Neural progenitor cell (in vitro differentiated cells): ENCODE data around the gene NFE2. TPM values are rescaled to one million over a fixed set of nuclear protein-coding genes. Genes with fewer than 3 reads are reported as not detected.

Experiments
- DNase-seq: peaks from one replicate; pipeline ENCODE4 v3.0.0-alpha.2; 2016; ENCODE audit warnings: low spot score
- H2AFZ ChIP-seq: fragments of 200-600 bp; sonication (generic); replicated peaks from 2 replicates; pipeline ENCODE4 v1.6.1; 2016; ENCODE audit warnings: antibody characterized with exemption
- H3F3A ChIP-seq: fragments of 200-600 bp; sonication (generic); 2 replicates; pipeline ENCODE4 v1.6.1; 2016; ENCODE audit warnings: antibody characterized with exemption, low read depth
- H3K27ac ChIP-seq: fragments of 200-600 bp; sonication (generic); 2 replicates; pipeline ENCODE4 v1.5.1; 2016; ENCODE audit warnings: mild to moderate bottlenecking
- H3K27me3 ChIP-seq: fragments of 200-600 bp; sonication (generic); 2 replicates; pipeline ENCODE4 v1.6.1; 2016; ENCODE audit warnings: mild to moderate bottlenecking, moderate library complexity
- H3K36me3 ChIP-seq: fragments of 200-600 bp; sonication (generic); 2 replicates; pipeline ENCODE4 v1.5.1; 2016
- H3K4me1 ChIP-seq: fragments of 200-600 bp; sonication (generic); 2 replicates; pipeline ENCODE4 v1.6.1; 2016; ENCODE audit warnings: mixed run types
- H3K4me2 ChIP-seq: fragments of 200-600 bp; sonication (generic); 2 replicates; pipeline ENCODE4 v1.6.1; 2016
- H3K4me3 ChIP-seq: fragments of 200-600 bp; sonication (generic); 2 replicates; pipeline ENCODE4 v1.5.1; 2016
- H3K79me2 ChIP-seq: fragments of 200-600 bp; sonication (generic); 2 replicates; pipeline ENCODE4 v1.6.1; 2016; ENCODE audit warnings: low read depth
- H3K9ac ChIP-seq: fragments of 200-600 bp; sonication (generic); 2 replicates; pipeline ENCODE4 v1.6.1; 2016
- H3K9me3 ChIP-seq: fragments of 200-600 bp; sonication (generic); 2 replicates; pipeline ENCODE4 v1.5.1; 2016; ENCODE audit warnings: low read depth
- H4K20me1 ChIP-seq: fragments of 200-600 bp; sonication (generic); 2 replicates; pipeline ENCODE4 v1.6.1; 2016; ENCODE audit warnings: low read depth
- H3K27ac Mint-ChIP-seq: 3 replicates; pipeline ENCODE4 v1.8.0; 2021; ENCODE audit warnings: mixed read lengths
- H3K27me3 Mint-ChIP-seq: 2 replicates; pipeline ENCODE4 v1.8.0; 2022; ENCODE audit warnings: low read depth, mild to moderate bottlenecking, inconsistent platforms, moderate library complexity, mixed read lengths; ENCODE audit not compliant: insufficient read depth
- H3K36me3 Mint-ChIP-seq: 3 replicates; pipeline ENCODE4 v1.8.0; 2021; ENCODE audit warnings: mixed read lengths
- H3K4me1 Mint-ChIP-seq: 3 replicates; pipeline ENCODE4 v1.8.0; 2021; ENCODE audit warnings: mixed read lengths
- H3K4me3 Mint-ChIP-seq: 3 replicates; pipeline ENCODE4 v1.8.0; 2021; ENCODE audit warnings: mild to moderate bottlenecking, moderate library complexity, mixed read lengths
- H3K9me3 Mint-ChIP-seq: 3 replicates; pipeline ENCODE4 v1.8.0; 2020; ENCODE audit warnings: mixed read lengths
- EZH2 ChIP-seq: fragments of 200-600 bp; sonication (generic); IDR thresholded peaks from 2 replicates; pipeline ENCODE4 v1.6.1; 2017; ENCODE audit warnings: antibody characterized with exemption, mild to moderate bottlenecking, moderate library complexity
- EZH2phosphoT487 ChIP-seq: fragments of 200-600 bp; sonication (generic); IDR thresholded peaks from 2 replicates; pipeline ENCODE4 v1.6.1; 2017; ENCODE audit warnings: antibody characterized with exemption
- total RNA-seq: library from RNA; depleted of rRNA; stranded (reverse); fragments of >200 nt; gene quantifications from 2 replicates; pipeline ENCODE4 v1.2.3, GENCODE V29; 2015; ENCODE audit warnings: low replicate concordance
- TF ChIP-seq, protein P1 (sequence below): fragments of 200-600 bp; sonication (generic); IDR thresholded peaks from 2 replicates; pipeline ENCODE4 v1.5.1; 2017; ENCODE audit warnings: antibody characterized with exemption, mild to moderate bottlenecking

Gene NFE2
- total RNA-seq, 1 donor from 2014 or later: 2.8 TPM

DNA sequence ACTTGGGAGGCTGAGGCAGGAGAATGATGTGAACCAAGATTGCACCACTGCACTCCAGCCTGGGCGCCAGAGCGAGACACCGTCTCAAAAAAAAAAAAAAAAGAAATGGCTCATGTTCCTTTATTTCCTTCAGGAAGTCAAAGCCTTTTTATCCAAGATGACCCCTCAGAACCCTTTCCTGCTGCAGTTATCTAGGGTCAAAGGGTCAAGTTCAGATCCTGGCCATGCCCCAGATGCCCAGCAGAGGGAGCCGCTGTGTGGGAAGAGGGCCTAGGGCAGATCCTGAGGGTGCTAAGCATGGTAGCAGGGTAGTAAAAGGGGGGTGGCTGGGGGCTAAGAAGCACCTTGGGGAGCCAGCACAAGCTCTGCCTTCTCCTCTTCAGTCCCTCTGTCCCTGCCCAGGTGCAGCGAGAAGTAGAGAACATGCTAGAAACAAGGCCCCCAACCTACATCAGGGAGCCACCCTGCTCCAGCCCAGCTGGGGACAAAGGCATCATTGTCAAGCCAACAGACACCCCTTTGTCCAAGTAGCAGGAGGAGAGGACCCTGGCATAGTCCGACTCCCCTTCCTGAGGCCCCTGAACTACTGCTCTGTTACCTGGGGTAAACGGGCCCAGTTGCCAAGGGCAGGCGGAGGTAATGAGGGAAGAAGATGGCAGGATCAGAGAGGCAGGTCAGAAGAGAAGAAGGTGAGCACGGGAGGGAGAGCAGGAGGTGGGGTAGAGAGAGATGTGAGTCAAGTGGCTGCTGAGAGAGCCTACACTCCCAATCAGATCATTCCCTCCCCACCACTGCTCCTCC is 6.5 kb downstream of the NFE2 start:
- peaks cover 17% of the 10 kb centered on the region for H3F3A ChIP-seq
- H3K4me3 Mint-ChIP-seq: peak overlapping the region; percentile 33
- peaks cover 5% of the 10 kb centered on the region for H4K20me1 ChIP-seq
- no peaks in the 10 kb centered on the region for H3K36me3 ChIP-seq
- TF ChIP-seq, protein P1, sequence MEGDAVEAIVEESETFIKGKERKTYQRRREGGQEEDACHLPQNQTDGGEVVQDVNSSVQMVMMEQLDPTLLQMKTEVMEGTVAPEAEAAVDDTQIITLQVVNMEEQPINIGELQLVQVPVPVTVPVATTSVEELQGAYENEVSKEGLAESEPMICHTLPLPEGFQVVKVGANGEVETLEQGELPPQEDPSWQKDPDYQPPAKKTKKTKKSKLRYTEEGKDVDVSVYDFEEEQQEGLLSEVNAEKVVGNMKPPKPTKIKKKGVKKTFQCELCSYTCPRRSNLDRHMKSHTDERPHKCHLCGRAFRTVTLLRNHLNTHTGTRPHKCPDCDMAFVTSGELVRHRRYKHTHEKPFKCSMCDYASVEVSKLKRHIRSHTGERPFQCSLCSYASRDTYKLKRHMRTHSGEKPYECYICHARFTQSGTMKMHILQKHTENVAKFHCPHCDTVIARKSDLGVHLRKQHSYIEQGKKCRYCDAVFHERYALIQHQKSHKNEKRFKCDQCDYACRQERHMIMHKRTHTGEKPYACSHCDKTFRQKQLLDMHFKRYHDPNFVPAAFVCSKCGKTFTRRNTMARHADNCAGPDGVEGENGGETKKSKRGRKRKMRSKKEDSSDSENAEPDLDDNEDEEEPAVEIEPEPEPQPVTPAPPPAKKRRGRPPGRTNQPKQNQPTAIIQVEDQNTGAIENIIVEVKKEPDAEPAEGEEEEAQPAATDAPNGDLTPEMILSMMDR: peak; percentile 77
- no peak for TF ChIP-seq EZH2phosphoT487
- no peak for TF ChIP-seq EZH2
- DNase-seq: peak; percentile 63
- H3K27ac Mint-ChIP-seq: no peak overlapping the region
- H3K27ac ChIP-seq: no peak overlapping the region
- H3K4me2 ChIP-seq: no peak overlapping the region
- no peaks in the 10 kb centered on the region for H3K79me2 ChIP-seq
- H3K4me1 ChIP-seq: peaks cover 2% of the 10 kb centered on the region
- no peaks in the 10 kb centered on the region for H3K27me3 ChIP-seq
- H2AFZ ChIP-seq: no peak overlapping the region
- no peak overlapping the region for H3K4me3 ChIP-seq
- H3K9me3 Mint-ChIP-seq: no peaks in the 10 kb centered on the region
- H3K36me3 Mint-ChIP-seq: no peaks in the 10 kb centered on the region
- H3K4me1 Mint-ChIP-seq: peaks cover 9% of the 10 kb centered on the region
- peaks cover 11% of the 10 kb centered on the region for H3K27me3 Mint-ChIP-seq
- no peak overlapping the region for H3K9ac ChIP-seq
- no peaks in the 10 kb centered on the region for H3K9me3 ChIP-seq

DNA sequence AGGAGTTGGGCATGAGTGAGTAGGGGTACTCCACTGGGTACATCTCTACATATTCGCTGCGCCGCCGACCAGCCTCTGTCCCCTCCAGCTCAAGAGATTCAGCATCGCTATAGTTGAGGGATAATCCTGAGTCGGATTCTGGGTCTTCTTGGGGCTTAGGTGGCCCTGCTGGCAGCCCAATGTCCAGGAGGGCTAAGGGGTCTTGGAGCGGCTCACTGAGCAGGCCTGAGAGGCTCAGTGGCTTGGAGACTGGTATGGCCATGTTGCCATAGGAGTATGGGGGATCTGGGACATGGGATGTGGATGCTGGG is 7.9 kb downstream of the NFE2 start:
- H4K20me1 ChIP-seq: peaks cover 20% of the 10 kb centered on the region
- no peaks in the 10 kb centered on the region for H3K4me1 ChIP-seq
- DNase-seq: no peak
- no peak overlapping the region for H3K4me3 Mint-ChIP-seq
- no peaks in the 10 kb centered on the region for H3K79me2 ChIP-seq
- TF ChIP-seq EZH2phosphoT487: no peak
- TF ChIP-seq, protein P1: no peak
- TF ChIP-seq EZH2: no peak
- H3K27me3 Mint-ChIP-seq: peaks cover 15% of the 10 kb centered on the region
- H3K27me3 ChIP-seq: no peaks in the 10 kb centered on the region
- H3K27ac Mint-ChIP-seq: peak overlapping the region; percentile 18
- H3K9ac ChIP-seq: no peak overlapping the region
- no peak overlapping the region for H3K4me2 ChIP-seq
- H3K36me3 ChIP-seq: no peaks in the 10 kb centered on the region
- no peaks in the 10 kb centered on the region for H3K9me3 Mint-ChIP-seq
- peaks cover 31% of the 10 kb centered on the region for H3F3A ChIP-seq
- H2AFZ ChIP-seq: no peak overlapping the region
- peaks cover 3% of the 10 kb centered on the region for H3K36me3 Mint-ChIP-seq
- no peak overlapping the region for H3K4me3 ChIP-seq
- no peak overlapping the region for H3K27ac ChIP-seq
- no peaks in the 10 kb centered on the region for H3K9me3 ChIP-seq
- H3K4me1 Mint-ChIP-seq: peaks cover 8% of the 10 kb centered on the region

DNA sequence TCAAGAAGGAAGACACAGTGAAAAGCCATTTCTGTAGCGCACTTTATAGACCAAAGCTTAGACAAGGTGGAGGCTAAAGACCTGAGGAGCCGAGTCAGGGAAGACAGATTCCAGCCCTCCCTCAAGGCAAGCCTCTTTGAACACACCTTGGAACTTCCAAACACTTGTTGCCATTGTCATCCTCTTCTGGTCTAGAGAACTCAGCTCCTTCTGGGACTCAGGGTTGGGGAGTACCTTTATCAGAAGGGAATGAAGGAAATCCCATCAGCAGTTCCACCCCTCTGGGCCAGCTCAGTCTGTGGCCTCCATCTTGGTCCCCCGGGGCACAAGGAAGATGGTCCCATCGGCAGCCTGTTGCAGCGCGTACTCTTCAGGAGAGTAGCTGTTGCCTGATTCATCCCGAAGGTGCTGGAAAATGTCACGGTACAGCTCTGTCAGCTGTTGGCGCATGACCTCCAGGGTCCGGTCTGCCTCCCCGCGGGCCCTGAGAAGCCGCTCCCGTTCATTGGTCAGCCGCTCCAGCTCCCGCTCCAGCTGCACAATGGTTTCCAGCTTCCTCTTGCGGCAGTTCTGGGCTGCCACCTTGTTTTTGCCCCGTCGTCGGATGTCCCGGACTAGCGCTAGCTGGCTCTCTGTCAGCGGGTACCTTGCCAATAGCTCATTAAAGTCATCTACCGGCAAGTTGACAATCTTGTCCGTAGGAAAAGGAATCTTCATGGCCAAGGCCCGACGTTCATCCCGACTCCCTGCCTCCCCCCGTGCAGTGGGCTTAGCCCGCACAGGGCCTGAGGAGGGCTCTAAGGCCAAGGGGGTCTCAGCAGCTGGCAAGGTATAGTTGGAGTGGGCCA is 8.5 kb downstream of the NFE2 start:
- no peaks in the 10 kb centered on the region for H3K79me2 ChIP-seq
- no peaks in the 10 kb centered on the region for H3K27me3 ChIP-seq
- H3K27ac ChIP-seq: no peak overlapping the region
- H3K4me1 Mint-ChIP-seq: peaks cover 8% of the 10 kb centered on the region
- H3K4me3 ChIP-seq: no peak overlapping the region
- no peaks in the 10 kb centered on the region for H3K9me3 Mint-ChIP-seq
- H3K27ac Mint-ChIP-seq: no peak overlapping the region
- no peak overlapping the region for H2AFZ ChIP-seq
- peaks cover 26% of the 10 kb centered on the region for H4K20me1 ChIP-seq
- no peak overlapping the region for H3K9ac ChIP-seq
- TF ChIP-seq, protein P1: no peak
- TF ChIP-seq EZH2phosphoT487 (no peak), EZH2 (no peak)
- H3F3A ChIP-seq: peaks cover 37% of the 10 kb centered on the region
- peaks cover 3% of the 10 kb centered on the region for H3K36me3 Mint-ChIP-seq
- H3K4me2 ChIP-seq: no peak overlapping the region
- peaks cover 13% of the 10 kb centered on the region for H3K27me3 Mint-ChIP-seq
- no peaks in the 10 kb centered on the region for H3K9me3 ChIP-seq
- no peaks in the 10 kb centered on the region for H3K4me1 ChIP-seq
- no peak for DNase-seq
- H3K36me3 ChIP-seq: no peaks in the 10 kb centered on the region
- H3K4me3 Mint-ChIP-seq: no peak overlapping the region
